B cell (primary cell): ENCODE measurements around the gene UBE2D3. TPM values are rescaled to one million over a fixed set of nuclear protein-coding genes. Genes with fewer than 3 reads are reported as not detected.

Source experiments
- ATAC-seq: fragments of 200-7000 bp; cut with Tn5 transposase; one replicate; pipeline ENCODE4 v1.10.0; 2021; ENCODE audit warnings: low read depth, mild to moderate bottlenecking, moderate number of reproducible peaks, moderate library complexity
- CTCF ChIA-PET: fragments of 350-600 bp; sonication (Branson Sonifier 250); formaldehyde crosslinking; loops from one replicate; lab custom pipeline; 2021; ENCODE audit warnings: antibody characterized with exemption, inconsistent platforms; lab: Charles Lee
- POLR2A ChIA-PET: fragments of 350-600 bp; sonication (Branson Sonifier 250); formaldehyde crosslinking; loops from one replicate; lab custom pipeline; 2021; ENCODE audit warnings: antibody characterized with exemption; lab: Charles Lee
- DNase-seq: peaks from one replicate; pipeline ENCODE4 v3.0.0; 2013
- H2AFZ ChIP-seq: 2 replicates; pipeline ENCODE4 v1.6.1; 2012; ENCODE audit warnings: mild to moderate bottlenecking, low read depth, low read length; ENCODE audit not compliant: insufficient read depth, poor library complexity, severe bottlenecking
- H3K27ac ChIP-seq, 2 donors: 1 replicate in 1 of 2; 2 replicates in 1 of 2; pipeline ENCODE4 v1.5.1; 2012 to 2013; ENCODE audit warnings: low read length in 2 of 2, mild to moderate bottlenecking in 2 of 2, moderate library complexity in 1 of 2
- H3K27me3 ChIP-seq, 4 experiments: fragments of 200-600 bp in 1 of 4; sonication (generic) in 1 of 4; replicated peaks in 1 of 4; 1 replicate in 2 of 4; 2 replicates in 2 of 4; pipeline versions ENCODE4 v1.6.1 to v1.7.0; 2013 to 2016; ENCODE audit warnings: low read length in 3 of 4, mild to moderate bottlenecking in 2 of 4, mixed read lengths in 1 of 4, moderate library complexity in 1 of 4; ENCODE audit not compliant: insufficient read depth in 4 of 4, control insufficient read depth in 3 of 4; ENCODE audit errors: control extremely low read depth in 1 of 4
- H3K36me3 ChIP-seq, 2 experiments: replicated peaks in 1 of 2; 1 replicate in 1 of 2; 2 replicates in 1 of 2; pipeline versions ENCODE4 v1.6.1 to v1.7.1; 2013; ENCODE audit warnings: low read length in 1 of 2; ENCODE audit not compliant: insufficient read depth in 2 of 2, control insufficient read depth in 1 of 2; ENCODE audit errors: control extremely low read depth in 1 of 2, extremely low read depth in 1 of 2
- H3K4me1 ChIP-seq, 2 donors: fragments of 200-600 bp in 1 of 2; sonication (generic) in 1 of 2; 1 replicate in 1 of 2; 2 replicates in 1 of 2; pipeline versions ENCODE4 v1.5.1 to v1.6.1; 2013 to 2017; ENCODE audit warnings: low read length in 2 of 2; ENCODE audit not compliant: control insufficient read depth in 2 of 2, insufficient read depth in 2 of 2
- H3K4me2 ChIP-seq: replicated peaks from 2 replicates; pipeline ENCODE3; 2012; ENCODE audit warnings: mild to moderate bottlenecking, low read depth, low read length; ENCODE audit not compliant: poor library complexity, severe bottlenecking
- H3K4me3 ChIP-seq, 5 experiments: fragments of 200-600 bp in 1 of 5; sonication (generic) in 1 of 5; 1 replicate in 3 of 5; 2 replicates in 2 of 5; pipeline versions ENCODE4 v1.5.1 to v1.7.0; 2011 to 2016; ENCODE audit warnings: low read length in 4 of 5, mild to moderate bottlenecking in 4 of 5, low read depth in 2 of 5, control low read depth in 1 of 5, moderate library complexity in 1 of 5; ENCODE audit not compliant: insufficient read depth in 1 of 5; ENCODE audit errors: control extremely low read depth in 1 of 5, extremely low read depth in 1 of 5
- H3K79me2 ChIP-seq: fragments of 200-600 bp; sonication (generic); one replicate; pipeline ENCODE4 v1.6.0; 2016; ENCODE audit warnings: low read length; ENCODE audit not compliant: control insufficient read depth, insufficient read depth
- H3K9ac ChIP-seq: fragments of 200-600 bp; sonication (generic); 2 replicates; pipeline ENCODE4 v1.6.1; 2017; ENCODE audit warnings: mild to moderate bottlenecking, low read length, moderate library complexity
- H3K9me3 ChIP-seq, 3 donors: one replicate each; pipeline versions ENCODE4 v1.6.1 to v1.7.1; 2013; ENCODE audit warnings: low read length in 2 of 3; ENCODE audit not compliant: control insufficient read depth in 2 of 3, insufficient read depth in 1 of 3; ENCODE audit errors: control extremely low read depth in 1 of 3
- H4K20me1 ChIP-seq: 2 replicates; pipeline ENCODE4 v1.6.0; 2012; ENCODE audit warnings: mild to moderate bottlenecking, low read length; ENCODE audit not compliant: insufficient read depth, control insufficient read depth, poor library complexity, severe bottlenecking
- H3K27ac Mint-ChIP-seq: one replicate; pipeline ENCODE4 v1.8.0; 2021; ENCODE audit warnings: mixed read lengths
- H3K27me3 Mint-ChIP-seq: one replicate; pipeline ENCODE4 v1.8.0; 2021; ENCODE audit warnings: mixed read lengths
- H3K4me1 Mint-ChIP-seq: one replicate; pipeline ENCODE4 v1.8.0; 2021; ENCODE audit warnings: mixed read lengths
- H3K4me3 Mint-ChIP-seq: one replicate; pipeline ENCODE4 v1.8.0; 2021; ENCODE audit warnings: mixed read lengths
- H3K9me3 Mint-ChIP-seq: one replicate; pipeline ENCODE4 v1.8.0; 2022; ENCODE audit warnings: mixed read lengths; ENCODE audit not compliant: insufficient read depth
- EZH2 ChIP-seq: IDR thresholded peaks from 2 replicates; pipeline ENCODE4 v1.6.1; 2012; ENCODE audit warnings: borderline replicate concordance, low read depth, mild to moderate bottlenecking, moderate library complexity, low read length; ENCODE audit not compliant: insufficient read depth, poor library complexity, severe bottlenecking
- WGBS: methylation state at CpG from one replicate; pipeline ENCODE4 v1.1.5; 2013; ENCODE audit warnings: missing lambda C conversion rate; ENCODE audit not compliant: insufficient coverage; 5-methylcytosine and 5-hydroxymethylcytosine counted together
- intact Hi-C: fragments of 100-400 bp; cut with micrococcal nuclease; formaldehyde crosslinking; loops from one replicate; pipeline ENCODE4 v1.10.0; 2022
- polyA plus RNA-seq: library from polyadenylated mRNA; depleted of rRNA; stranded (reverse); fragments of >200 nt; gene quantifications from 2 replicates; pipeline ENCODE4 v1.2.3, GENCODE V29; 2012
- total RNA-seq, 2 donors: library from RNA; stranded (reverse); fragments of 120-200 nt in 1 of 2; gene quantifications; 1 replicate in 1 of 2; 2 replicates in 1 of 2; pipeline versions ENCODE4 v1.2.3 to v1.2.4, GENCODE V29; 2013 to 2022
- TF ChIP-seq, protein P1 (sequence below): fragments of 200-600 bp; IDR thresholded peaks from one replicate; pipeline ENCODE4 v1.8.0; 2022; ENCODE audit warnings: antibody characterized with exemption, mild to moderate bottlenecking

Gene UBE2D3
- total and polyA plus RNA-seq, 2 donors (not counting 1 experiment from before 2014, with no cell fraction given) = 223 to 264 TPM

DNA sequence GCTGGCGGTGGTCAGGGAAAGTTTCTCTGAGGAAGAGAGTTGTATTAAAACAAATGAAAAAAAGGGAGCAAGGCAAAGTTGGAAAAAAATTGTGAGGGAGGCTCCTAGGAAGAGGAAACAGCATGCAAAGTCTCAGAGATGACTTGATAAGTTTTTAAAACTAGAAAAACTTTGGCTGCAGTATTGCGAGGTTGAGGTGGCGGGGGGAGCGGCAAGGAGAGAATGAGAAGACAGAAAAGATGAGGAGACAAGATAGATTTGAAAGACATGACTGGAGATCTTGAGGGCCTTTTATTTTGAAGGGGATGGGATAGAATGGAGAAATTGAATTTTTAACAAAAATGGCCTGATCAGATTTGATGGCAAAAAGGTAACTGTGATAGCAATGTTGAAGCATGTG, 4.8 kb upstream of the UBE2D3 start:
- no peak overlapping the region for H3K27ac ChIP-seq
- no peak overlapping the region for H3K27ac Mint-ChIP-seq
- WGBS = 96% methylated on average over 4 of the region's 4 CpGs
- no peak overlapping the region for H3K9ac ChIP-seq
- no peak overlapping the region for H3K4me2 ChIP-seq
- ChIA-PET CTCF (no interaction called here), POLR2A (no interaction called here)
- H3K4me1 ChIP-seq = peaks cover 7 to 11% of the 10 kb centered on the region in 2 donors
- H4K20me1 ChIP-seq = no peaks in the 10 kb centered on the region
- intact Hi-C loops = no loop called here
- no peaks in the 10 kb centered on the region for H3K27me3 Mint-ChIP-seq
- H3K36me3 ChIP-seq = no peaks in the 10 kb centered on the region
- peaks cover 14% of the 10 kb centered on the region for H3K4me1 Mint-ChIP-seq
- no peaks in the 10 kb centered on the region for H3K27me3 ChIP-seq
- no peaks in the 10 kb centered on the region for H3K9me3 ChIP-seq
- ATAC-seq = no peak
- no peak overlapping the region for H3K4me3 Mint-ChIP-seq
- no peaks in the 10 kb centered on the region for H3K9me3 Mint-ChIP-seq
- H3K79me2 ChIP-seq = peaks cover 23% of the 10 kb centered on the region
- no peak overlapping the region for H2AFZ ChIP-seq
- H3K4me3 ChIP-seq = no peak overlapping the region
- DNase-seq = no peak
- TF ChIP-seq, protein P1, sequence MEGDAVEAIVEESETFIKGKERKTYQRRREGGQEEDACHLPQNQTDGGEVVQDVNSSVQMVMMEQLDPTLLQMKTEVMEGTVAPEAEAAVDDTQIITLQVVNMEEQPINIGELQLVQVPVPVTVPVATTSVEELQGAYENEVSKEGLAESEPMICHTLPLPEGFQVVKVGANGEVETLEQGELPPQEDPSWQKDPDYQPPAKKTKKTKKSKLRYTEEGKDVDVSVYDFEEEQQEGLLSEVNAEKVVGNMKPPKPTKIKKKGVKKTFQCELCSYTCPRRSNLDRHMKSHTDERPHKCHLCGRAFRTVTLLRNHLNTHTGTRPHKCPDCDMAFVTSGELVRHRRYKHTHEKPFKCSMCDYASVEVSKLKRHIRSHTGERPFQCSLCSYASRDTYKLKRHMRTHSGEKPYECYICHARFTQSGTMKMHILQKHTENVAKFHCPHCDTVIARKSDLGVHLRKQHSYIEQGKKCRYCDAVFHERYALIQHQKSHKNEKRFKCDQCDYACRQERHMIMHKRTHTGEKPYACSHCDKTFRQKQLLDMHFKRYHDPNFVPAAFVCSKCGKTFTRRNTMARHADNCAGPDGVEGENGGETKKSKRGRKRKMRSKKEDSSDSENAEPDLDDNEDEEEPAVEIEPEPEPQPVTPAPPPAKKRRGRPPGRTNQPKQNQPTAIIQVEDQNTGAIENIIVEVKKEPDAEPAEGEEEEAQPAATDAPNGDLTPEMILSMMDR = no peak
- no peak for TF ChIP-seq EZH2

DNA sequence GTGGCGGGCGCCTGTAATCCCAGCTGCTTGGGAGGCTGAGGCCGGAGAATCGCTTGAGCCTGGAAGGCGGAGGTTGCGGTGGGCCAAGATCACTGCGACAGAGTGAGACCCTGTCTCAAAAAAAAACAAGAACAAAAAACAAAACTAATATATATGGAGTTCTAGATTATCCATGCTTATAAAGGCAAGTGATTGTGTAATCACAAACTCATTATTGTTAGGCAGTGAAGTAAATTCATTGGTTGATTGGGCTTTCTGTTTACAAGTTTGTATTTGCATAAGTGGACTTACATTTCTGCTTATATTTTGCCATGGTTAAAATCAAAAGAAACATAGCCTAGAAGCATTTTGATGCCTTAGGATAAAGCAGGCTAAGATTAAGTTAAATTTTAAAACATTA, 2.5 kb upstream of the UBE2D3 start:
- 100% methylated on average over 1 of the region's 7 CpGs for WGBS
- peaks cover 9 to 12% of the 10 kb centered on the region in 2 donors for H3K4me1 ChIP-seq
- peaks cover 40% of the 10 kb centered on the region for H3K79me2 ChIP-seq
- no peaks in the 10 kb centered on the region for H3K9me3 ChIP-seq
- no peak overlapping the region for H3K4me2 ChIP-seq
- ChIA-PET POLR2A (no interaction called here), CTCF (interaction anchor here (1.8 kb wide), 1 partner anchor 217 kb away, joined by 4 read pairs; no protein-coding TSS in a partner anchor)
- ATAC-seq (no peak), DNase-seq (no peak)
- no peak overlapping the region for H3K4me3 Mint-ChIP-seq
- H3K4me1 Mint-ChIP-seq = peaks cover 14% of the 10 kb centered on the region
- no peaks in the 10 kb centered on the region for H3K9me3 Mint-ChIP-seq
- TF ChIP-seq, protein P1 = no peak
- TF ChIP-seq EZH2 = no peak
- peaks cover 18% of the 10 kb centered on the region for H4K20me1 ChIP-seq
- intact Hi-C loops = loop anchor here (5.0 kb wide), 1 partner anchor 38 kb away; no protein-coding TSS in a partner anchor
- peaks cover 0 to 4% of the 10 kb centered on the region in 2 experiments for H3K36me3 ChIP-seq
- no peak overlapping the region for H2AFZ ChIP-seq
- H3K27me3 Mint-ChIP-seq = no peaks in the 10 kb centered on the region
- H3K4me3 ChIP-seq = no peak overlapping the region
- no peak overlapping the region for H3K27ac Mint-ChIP-seq
- no peak overlapping the region for H3K9ac ChIP-seq
- H3K27me3 ChIP-seq = no peaks in the 10 kb centered on the region
- no peak overlapping the region for H3K27ac ChIP-seq
